ENCODE data around the gene PLAGL2. TPM values are rescaled to one million over a fixed set of nuclear protein-coding genes. Genes with fewer than 3 reads are reported as not detected.

PLAGL2 gene
- polyA plus RNA-seq, 1 donor (not counting 4 experiments of a cell fraction or from before 2014, with no cell fraction given) = 4.3 TPM

DNA sequence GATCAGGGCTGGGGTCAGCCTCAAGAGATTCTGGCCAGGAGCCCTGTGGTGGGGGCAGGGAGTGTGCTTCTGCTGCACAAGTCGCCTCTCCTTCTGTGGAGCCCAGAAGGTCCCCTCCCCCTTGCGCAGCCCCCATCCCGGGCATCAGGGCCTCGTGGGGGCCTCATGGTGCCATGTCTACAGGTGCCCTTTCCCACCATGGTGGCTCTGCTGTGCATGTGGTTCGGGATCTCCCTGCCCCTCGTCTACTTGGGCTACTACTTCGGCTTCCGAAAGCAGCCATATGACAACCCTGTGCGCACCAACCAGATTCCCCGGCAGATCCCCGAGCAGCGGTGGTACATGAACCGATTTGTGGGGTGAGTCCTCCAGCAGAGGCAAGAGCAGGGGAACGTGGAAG, 49.9 kb downstream of the PLAGL2 start:
- DNase-seq (ENCODE audit: low read depth, low spot score) (no peak), FAIRE-seq (no peak)
- Histone ChIP-seq H3K27ac (ENCODE audit: control insufficient read depth, insufficient read depth, low read length) (no peak overlapping the region), H3K9me3 (ENCODE audit: control insufficient read depth, low read depth, low read length) (no peaks in the 10 kb centered on the region), H3K9ac (ENCODE audit: control insufficient read depth, extremely low read depth, insufficient read depth, low read length) (no peak overlapping the region), H3K4me3 (ENCODE audit: control insufficient read depth in 2 of 3, extremely low read depth in 1 of 3, insufficient read depth in 2 of 3, low read depth in 1 of 3, low read length in 3 of 3) (no peak overlapping the region), H3K27me3 (ENCODE audit: control insufficient read depth, extremely low read depth, insufficient read depth, low read length) (no peaks in the 10 kb centered on the region), H2AFZ (ENCODE audit: control insufficient read depth, low read length) (no peak overlapping the region), H3K4me1 (ENCODE audit: control insufficient read depth, extremely low read depth, insufficient read depth, low read length) (no peaks in the 10 kb centered on the region), H3K9me1 (ENCODE audit: control insufficient read depth, extremely low read depth, insufficient read depth, low read length) (no peaks in the 10 kb centered on the region), H3K79me2 (ENCODE audit: control insufficient read depth, insufficient read depth, low read length) (no peaks in the 10 kb centered on the region), H3K4me2 (ENCODE audit: control insufficient read depth, extremely low read depth, insufficient read depth, low read depth, low read length) (no peak overlapping the region), H3K36me3 (ENCODE audit: control insufficient read depth in 2 of 2, extremely low read depth in 1 of 2, insufficient read depth in 2 of 2, low read length in 2 of 2) (peaks cover 38 to 41% of the 10 kb centered on the region in 2 experiments), H4K20me1 (ENCODE audit: control insufficient read depth, extremely low read depth, insufficient read depth, low read length) (no peaks in the 10 kb centered on the region)
- dilution Hi-C loops (cut with MboI; ENCODE audit: extremely low pct_ligation_motif_present, low sequenced_read_pairs) = no loop called here
- TF ChIP-seq, protein P1, sequence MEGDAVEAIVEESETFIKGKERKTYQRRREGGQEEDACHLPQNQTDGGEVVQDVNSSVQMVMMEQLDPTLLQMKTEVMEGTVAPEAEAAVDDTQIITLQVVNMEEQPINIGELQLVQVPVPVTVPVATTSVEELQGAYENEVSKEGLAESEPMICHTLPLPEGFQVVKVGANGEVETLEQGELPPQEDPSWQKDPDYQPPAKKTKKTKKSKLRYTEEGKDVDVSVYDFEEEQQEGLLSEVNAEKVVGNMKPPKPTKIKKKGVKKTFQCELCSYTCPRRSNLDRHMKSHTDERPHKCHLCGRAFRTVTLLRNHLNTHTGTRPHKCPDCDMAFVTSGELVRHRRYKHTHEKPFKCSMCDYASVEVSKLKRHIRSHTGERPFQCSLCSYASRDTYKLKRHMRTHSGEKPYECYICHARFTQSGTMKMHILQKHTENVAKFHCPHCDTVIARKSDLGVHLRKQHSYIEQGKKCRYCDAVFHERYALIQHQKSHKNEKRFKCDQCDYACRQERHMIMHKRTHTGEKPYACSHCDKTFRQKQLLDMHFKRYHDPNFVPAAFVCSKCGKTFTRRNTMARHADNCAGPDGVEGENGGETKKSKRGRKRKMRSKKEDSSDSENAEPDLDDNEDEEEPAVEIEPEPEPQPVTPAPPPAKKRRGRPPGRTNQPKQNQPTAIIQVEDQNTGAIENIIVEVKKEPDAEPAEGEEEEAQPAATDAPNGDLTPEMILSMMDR (optimal IDR thresholded peaks at IDR 0.05 in 1 of 3, IDR thresholded peaks at IDR 0.05 in 1 of 3, conservative IDR thresholded peaks at IDR 0.05 in 1 of 3; ENCODE audit: extremely low read depth in 1 of 3, insufficient read depth in 2 of 3, low read length in 3 of 3) = no peak
- no peak for TF ChIP-seq EZH2 (IDR thresholded peaks at IDR 0.05; ENCODE audit: low read length)

DNA sequence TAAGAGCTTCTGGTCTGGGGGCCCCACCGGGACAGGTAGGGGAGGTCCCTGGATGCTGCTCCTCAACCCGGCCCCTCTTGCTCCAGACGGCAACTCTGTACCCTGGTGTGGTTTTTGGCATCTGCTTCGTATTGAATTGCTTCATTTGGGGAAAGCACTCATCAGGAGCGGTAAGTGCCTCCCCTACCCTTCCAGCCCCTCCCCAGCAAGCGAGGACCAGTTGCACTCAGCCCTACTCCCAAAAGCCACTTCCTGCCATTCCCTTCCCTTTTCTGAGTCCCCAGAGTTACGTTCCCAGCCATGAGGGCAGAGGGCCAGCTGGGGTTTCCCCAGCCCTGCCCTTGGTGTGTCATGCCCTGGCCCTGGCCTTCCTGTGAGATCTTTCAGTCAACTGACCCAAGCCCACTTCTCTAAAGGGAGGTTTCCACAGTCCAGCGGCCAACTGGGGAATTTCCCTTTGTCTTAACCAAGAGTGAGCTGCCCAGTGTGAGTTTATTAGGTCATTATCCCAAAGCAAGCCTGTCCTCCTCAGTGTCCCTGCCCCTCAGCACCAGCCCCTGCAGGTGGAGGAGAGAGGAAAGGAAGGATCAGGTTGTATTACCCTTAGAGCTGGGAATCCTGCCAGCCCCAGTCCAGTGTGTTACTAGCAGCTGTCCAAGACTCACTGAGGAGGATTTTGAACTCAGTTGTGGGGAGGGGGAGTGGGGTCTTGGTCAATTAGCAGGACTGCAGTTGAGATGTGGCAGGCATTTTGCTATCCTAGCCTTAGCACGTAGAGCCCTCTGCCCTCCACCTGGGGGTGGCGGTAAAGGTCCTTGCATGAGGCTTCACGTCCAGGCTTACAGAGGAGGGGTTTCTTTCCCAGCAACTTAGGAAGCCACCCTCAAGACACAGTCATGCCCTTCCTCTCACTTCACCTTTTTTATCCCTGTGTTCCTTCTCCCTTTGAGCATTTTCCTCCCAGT, 52.2 kb downstream of the PLAGL2 start:
- FAIRE-seq (no peak), DNase-seq (ENCODE audit: low read depth, low spot score) (no peak)
- Histone ChIP-seq H3K9me3 (ENCODE audit: control insufficient read depth, low read depth, low read length) (no peaks in the 10 kb centered on the region), H3K4me2 (ENCODE audit: control insufficient read depth, extremely low read depth, insufficient read depth, low read depth, low read length) (no peak overlapping the region), H4K20me1 (ENCODE audit: control insufficient read depth, extremely low read depth, insufficient read depth, low read length) (no peaks in the 10 kb centered on the region), H3K9me1 (ENCODE audit: control insufficient read depth, extremely low read depth, insufficient read depth, low read length) (no peaks in the 10 kb centered on the region), H3K9ac (ENCODE audit: control insufficient read depth, extremely low read depth, insufficient read depth, low read length) (no peak overlapping the region), H3K36me3 (ENCODE audit: control insufficient read depth in 2 of 2, extremely low read depth in 1 of 2, insufficient read depth in 2 of 2, low read length in 2 of 2) (peaks cover 29 to 30% of the 10 kb centered on the region in 2 experiments), H3K4me3 (ENCODE audit: control insufficient read depth in 2 of 3, extremely low read depth in 1 of 3, insufficient read depth in 2 of 3, low read depth in 1 of 3, low read length in 3 of 3) (no peak overlapping the region), H3K79me2 (ENCODE audit: control insufficient read depth, insufficient read depth, low read length) (no peaks in the 10 kb centered on the region), H2AFZ (ENCODE audit: control insufficient read depth, low read length) (no peak overlapping the region), H3K4me1 (ENCODE audit: control insufficient read depth, extremely low read depth, insufficient read depth, low read length) (no peaks in the 10 kb centered on the region), H3K27ac (ENCODE audit: control insufficient read depth, insufficient read depth, low read length) (no peak overlapping the region), H3K27me3 (ENCODE audit: control insufficient read depth, extremely low read depth, insufficient read depth, low read length) (no peaks in the 10 kb centered on the region)
- TF ChIP-seq, protein P1 (optimal IDR thresholded peaks at IDR 0.05 in 1 of 3, IDR thresholded peaks at IDR 0.05 in 1 of 3, conservative IDR thresholded peaks at IDR 0.05 in 1 of 3; ENCODE audit: extremely low read depth in 1 of 3, insufficient read depth in 2 of 3, low read length in 3 of 3) = peak; percentile 7 to 47 (median 22)
- TF ChIP-seq EZH2 (IDR thresholded peaks at IDR 0.05; ENCODE audit: low read length) = no peak
- dilution Hi-C loops (cut with MboI; ENCODE audit: extremely low pct_ligation_motif_present, low sequenced_read_pairs) = no loop called here
